GM04503 (cell line): ENCODE results near the gene MMP15.

Experiments used
- DNase-seq: peaks from one replicate; pipeline ENCODE4 v3.0.0-alpha.2; 2012; ENCODE audit warnings: low read depth

MMP15 gene

DNA sequence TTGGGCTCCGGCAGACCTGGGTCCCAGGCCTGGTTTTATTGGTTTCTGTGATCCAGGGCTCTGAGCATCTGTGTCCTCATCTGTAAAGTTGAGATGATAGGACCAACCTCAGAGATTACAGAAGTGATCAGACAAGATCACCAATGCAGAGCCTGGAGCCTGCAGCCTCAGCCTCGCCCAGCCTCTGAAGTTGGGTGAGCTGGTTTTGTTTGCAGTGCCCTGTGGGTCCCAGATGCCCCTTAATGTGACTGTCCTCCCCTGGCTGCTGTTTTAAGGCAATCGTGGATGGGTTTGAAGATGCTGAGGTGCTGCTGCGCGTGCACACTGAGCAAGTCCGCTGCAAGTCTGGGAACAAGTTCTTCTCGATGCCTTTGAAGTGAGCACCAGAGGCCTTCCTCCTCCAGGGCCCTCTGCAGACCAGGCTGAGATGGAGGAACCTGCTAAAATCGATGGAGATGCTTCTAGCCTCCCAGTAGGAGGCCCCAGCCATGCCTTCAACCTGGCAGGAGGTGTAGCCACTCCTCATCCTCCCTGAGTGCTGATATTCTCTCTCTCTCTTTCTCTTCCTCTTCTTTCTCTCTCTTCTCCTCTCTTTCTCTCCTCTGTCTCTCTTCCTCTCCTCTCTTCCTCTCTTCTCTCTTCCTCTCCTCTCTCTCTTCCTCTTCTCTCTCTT lies 5.6 kb upstream of the MMP15 start:
- no peak for DNase-seq

DNA sequence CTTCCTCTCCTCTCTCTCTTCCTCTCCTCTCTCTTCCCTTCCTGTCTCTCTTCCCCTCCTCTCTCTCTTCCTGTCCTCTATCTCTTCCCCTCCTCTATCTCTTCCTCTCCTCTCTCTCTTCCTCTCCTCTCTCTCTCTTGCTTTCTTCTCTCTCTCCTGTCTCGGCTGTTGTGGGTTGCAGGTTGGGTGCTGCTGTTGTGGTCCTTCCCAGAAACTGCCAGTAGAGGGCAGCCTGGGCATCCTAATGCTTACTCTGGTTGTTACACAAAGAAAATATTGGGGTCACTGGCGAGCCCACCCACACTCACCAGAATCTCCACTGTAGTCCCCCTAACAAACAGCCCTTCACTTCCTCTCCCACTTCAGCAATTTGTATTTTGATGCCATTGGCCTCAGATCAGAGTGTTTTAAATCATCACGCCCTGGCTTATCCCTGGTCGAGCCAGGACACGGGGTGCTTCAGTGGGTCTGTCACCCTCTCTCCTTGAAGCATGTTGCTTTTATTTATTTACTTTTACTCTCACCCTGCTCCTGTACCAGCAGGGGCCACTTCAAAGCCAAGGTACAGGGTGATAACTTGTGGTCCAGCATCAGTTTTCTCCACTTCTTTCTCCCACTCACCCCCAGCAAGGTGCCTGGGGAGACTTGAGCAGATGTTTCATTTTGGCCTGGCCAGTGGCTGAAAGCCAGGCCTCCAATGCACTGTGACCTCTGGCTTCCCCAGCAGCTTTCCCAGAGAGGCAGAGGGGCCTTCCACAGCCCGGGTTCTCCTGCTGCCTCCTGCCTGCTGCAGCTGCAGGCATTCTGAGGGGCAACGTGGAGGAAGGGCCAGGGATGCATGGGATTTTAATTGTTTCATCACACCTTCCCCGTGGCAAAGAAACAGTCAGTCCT lies 4.7 kb upstream of the MMP15 start:
- no peak for DNase-seq

DNA sequence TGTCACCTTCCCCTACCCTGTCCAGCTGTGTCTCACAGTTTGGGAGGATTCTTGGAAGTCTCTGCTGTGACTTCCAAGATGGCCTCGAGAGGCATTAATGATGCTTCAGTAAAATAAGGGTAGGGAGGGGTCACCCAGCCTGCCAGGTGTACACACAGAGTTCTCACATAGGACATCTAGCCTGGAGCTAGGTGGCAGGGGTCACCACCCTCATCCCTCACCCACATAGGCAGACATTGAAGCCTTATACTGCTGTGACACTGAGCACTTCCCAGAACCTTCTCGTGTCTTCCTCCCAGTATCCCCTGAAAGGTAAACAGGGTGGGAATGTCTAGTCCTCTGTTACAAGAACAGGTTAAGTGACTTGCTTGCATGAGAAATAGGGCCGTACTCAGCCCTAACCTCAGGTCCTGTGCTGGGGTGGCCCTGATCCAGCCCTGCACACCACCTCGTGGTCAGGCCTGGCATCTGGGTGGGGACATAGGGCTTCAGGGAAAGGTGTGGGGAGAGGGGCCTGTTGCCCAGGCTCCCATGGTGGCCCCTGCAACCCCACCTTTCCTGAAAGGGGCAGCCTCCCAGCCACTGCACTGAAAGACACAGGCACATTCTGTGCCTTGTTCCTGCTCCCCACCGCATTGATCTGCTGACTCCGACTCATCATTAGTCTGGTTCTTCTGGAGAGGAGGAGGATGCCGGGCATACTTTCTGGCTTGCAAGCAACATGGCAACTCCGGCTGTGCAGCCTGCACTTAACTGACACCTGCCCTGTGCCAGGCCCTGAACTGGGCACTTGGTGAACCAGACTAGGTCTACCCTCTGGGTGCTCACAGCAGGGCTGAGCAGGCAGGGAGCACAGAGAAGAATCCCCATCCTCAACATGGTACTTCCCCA lies 3.6 kb upstream of the MMP15 start:
- no peak for DNase-seq

- DNase-seq = no peak
Observed at GRCh38 chr16:58022601-58023371, 2.8 kb upstream of the MMP15 start.

DNA sequence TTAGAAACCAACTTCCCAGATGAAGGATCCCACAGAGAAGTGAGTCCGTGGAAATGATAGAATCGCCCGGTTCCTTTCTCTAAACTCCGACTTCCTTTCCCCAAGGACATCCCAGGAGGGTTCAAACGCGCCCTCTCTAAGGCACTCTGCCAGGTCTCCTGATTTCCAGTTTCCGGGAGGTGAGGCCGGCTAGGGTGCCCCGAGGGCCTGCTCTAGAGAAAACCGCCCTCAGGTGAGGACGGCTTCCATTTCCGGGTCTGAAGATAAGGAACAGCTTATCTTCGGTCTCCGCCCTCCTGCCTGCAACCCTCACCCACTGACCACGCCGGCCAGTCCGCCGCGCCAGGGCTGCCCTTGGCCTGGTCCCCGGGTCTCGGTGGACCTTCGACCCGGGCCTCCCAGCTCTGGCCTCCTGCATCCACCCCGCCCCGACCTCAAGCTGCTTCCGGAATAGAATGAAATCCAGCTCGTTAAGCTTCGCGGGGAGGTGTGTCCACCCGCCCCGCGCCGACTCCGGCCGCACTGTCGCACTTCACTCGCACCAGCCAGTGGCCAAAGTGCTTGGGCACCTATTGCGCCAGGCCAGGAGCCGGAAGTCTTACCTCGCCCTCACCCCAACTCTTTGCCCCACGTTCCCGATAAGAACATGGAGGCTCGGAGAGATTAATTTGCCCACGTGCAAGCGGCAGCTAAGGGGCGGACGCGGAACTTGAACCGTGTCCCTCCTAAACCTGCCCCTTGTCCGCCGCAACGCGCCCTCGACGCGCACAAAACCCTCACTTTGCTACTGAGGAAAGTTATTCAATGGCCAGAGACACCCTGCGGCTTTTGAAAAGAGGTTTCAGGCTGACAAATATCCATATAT lies 836 bp upstream of the MMP15 start:
- DNase-seq = no peak

DNA sequence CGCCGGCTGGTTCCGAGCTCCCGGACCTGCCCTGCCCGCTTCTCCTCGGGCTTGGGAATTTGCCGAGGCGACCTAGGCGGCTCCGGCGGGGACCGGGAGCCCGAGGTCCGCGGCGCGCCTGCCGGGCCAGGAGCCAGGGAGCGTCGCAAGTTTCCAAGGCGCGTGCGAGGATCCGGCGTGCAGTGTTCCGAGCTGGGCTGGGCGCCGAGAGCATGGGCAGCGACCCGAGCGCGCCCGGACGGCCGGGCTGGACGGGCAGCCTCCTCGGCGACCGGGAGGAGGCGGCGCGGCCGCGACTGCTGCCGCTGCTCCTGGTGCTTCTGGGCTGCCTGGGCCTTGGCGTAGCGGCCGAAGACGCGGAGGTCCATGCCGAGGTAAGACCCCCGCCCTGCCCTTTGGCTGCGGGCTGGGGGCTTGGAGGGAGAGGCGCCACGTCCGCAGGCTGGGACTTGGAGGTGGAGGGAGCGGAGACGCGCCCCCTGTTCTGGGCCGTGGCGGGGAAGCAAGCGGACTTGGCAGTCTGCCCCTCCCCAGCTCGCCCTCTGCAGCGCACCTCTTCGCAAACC lies 668 bp downstream of the MMP15 start:
- DNase-seq = no peak

DNA sequence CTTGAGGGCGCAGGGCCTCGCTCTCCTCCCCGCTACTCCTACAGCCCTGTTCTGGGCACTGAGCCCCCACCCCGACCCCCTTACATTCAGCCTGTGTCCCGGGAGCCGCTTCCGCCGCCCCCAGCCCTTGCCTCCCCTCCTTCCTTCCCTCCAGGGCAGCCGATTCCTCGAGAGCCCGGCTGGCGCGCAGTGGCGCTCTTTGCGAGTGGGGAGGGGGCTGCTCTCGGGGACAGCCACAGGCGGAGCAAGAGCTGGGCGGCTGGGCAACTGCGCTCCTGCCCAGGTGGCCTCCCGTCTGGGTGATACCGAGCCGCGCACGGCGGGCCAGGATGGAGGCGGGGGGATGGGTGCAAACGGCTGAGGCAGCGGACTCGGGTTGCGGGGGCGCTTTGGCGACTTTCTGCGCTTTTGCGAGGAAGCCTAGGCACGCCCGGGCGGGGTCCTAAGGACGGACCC lies 1.2 kb downstream of the MMP15 start:
- no peak for DNase-seq

DNA sequence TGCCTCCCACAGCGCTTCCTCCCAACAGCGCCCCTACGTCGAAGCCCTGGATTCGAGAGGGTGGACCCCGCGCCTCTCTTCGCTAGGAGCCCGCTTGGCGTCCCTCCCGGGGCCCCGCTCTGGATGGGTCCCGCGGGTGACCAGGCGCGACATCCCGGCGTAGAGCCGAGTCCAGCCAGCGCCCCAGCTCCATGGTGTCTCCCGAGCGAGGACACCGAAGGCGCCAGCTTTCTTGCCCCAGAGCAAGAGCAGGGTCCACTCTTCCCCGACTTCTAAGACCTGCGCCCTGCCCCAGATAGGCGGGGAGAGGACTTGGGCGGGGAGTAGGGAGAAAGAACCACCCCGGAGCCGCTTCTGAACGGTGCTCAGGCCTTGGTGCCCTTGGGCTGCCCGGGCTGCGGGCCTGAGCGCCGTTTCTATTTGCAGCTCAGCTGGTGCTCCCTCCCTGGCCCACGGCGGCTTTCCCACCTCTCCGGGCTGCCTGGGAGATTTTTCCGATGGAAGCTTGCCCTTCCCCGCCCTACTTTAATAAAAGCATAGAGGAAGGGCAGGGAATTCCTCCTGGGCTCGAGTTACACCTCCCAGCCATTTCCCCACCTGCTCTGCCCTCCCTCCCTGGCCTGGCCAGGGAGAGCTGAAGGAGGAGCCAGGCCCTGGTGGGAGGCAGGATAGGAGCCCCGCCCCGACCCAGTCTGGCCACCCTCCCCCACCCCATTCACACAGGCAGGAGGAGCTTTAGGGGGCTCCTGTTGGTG lies 1.8 kb downstream of the MMP15 start:
- DNase-seq = no peak

DNA sequence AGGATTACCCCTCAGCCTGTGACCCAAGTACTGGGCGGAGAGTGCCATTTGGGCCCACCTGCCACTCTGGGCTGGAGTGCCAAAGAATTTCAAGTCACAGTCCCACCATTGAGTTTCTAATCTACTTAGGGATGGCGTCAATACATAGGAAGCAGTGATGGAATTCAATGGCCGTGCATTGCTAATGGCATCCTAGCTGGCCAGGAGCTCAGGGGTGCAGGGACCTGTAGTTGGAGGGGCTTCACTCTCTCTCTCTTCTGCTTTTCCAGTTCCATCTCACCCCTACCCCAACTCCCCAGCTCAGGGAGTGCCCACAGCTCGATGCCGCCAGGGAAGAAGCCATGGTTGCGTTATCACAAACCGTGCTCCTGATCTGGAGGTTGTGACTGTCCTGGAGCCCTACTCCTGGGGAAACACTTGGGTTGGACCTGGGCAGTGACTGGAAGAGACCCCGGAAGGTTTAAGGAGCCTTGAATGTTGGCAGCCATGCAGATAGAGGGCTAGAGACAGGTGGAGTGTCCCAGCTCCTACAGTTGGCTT lies 2.4 kb downstream of the MMP15 start:
- no peak for DNase-seq

DNA sequence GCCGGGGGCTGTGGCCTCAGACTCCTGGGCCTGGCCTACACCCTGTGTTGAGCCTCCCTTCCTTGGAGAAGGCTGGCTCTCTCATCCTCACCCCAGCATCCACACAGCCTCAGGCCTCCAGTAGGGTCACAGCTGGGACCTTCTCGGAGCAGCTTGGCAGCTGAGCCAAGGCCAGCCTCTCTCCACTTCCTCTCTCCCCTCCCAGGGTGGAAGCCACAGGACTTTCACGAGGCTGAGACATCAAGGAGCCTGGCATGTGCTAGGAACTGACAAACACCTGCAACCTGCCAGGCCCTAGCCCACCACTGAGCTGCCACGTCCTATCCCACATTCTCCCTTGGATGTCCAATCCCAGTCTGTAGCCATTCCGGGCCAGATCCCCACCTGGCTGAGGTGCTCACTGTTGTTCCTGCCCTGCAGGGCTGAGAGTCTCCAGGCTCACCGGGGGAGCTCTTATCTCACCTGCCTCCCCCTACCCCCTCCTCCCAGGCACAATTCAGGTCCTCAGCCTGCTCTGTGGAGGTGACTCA lies 3.1 kb downstream of the MMP15 start:
- no peak for DNase-seq

DNA sequence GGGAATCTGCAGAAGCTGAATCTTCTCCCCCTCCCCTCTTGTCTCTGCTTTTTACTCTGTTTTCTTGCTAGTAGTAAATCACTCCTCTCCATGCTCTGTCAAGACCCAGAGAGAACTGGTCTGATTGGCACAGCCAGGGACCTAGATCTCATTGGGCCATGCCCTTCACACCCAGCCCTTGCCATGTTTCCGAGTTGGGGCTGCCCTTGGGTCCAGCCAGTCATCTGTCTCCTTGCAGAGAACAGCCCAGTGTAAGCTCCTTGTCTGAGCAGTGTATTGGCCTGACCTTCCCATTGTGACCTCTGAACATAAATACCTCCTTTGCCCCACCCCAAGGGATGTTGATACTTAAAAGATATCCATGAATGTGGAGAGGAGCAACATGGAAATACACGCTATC lies 3.9 kb downstream of the MMP15 start:
- no peak for DNase-seq

- no peak for DNase-seq
Observed at GRCh38 chr16:58030136-58030840, 4.7 kb downstream of the MMP15 start.

- no peak for DNase-seq
Observed at GRCh38 chr16:58031016-58031800, 5.7 kb downstream of the MMP15 start.

DNA sequence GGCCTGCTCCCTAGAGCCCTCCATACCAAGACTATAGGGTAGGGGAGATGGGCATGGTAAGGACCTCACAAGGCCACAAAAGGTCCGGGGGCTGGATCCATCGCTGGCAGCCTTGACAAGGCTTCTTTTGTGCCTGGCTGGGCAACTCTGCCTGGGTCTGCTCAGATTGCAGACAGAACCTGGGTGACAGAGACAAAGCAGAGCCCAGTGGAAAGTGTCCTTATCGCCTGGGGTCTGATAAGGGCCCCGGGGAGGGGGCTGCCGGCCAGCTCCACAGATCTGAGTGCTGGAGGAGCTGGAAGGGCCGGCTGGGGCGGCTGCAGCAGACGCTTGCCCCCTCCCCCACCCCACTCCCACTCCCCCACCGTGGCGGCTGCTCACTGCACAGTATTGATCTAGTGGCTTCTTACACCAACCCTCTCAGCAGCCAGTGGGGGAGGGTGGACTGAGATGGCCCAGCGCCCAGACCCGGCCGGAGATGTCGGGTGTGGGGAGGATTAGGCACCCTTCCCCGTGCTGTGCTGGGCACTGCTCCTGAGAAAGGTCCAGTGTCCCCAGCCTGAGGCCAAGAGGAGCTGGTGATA lies 7.2 kb downstream of the MMP15 start:
- no peak for DNase-seq

DNA sequence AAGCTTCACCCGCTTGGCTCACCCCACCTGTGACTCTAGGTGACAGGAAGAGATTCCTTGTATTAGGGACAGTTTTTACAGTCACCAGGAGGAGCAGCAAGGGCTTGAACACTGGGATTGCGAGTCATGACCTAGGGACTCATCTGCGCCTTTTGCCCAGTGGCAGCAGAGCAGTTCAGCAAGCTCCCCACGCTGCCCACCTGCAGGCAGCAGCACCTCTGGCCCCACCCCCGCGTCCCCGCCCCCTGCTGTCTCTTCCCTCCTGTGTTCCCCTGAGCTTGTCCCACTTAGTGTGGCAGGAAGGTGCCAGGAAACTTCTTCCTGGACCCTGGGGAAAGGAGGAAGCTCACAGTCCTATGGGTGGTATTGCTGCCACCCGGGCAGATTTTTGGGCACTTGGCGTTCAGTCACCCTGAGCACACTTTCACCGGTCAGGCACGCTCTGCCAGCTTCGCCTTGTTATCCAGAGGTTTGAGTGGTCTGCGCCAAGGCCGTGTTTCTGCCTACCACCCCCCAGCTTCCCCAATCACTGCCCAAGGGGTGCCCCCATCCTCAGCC lies 8.7 kb downstream of the MMP15 start:
- DNase-seq = no peak

DNA sequence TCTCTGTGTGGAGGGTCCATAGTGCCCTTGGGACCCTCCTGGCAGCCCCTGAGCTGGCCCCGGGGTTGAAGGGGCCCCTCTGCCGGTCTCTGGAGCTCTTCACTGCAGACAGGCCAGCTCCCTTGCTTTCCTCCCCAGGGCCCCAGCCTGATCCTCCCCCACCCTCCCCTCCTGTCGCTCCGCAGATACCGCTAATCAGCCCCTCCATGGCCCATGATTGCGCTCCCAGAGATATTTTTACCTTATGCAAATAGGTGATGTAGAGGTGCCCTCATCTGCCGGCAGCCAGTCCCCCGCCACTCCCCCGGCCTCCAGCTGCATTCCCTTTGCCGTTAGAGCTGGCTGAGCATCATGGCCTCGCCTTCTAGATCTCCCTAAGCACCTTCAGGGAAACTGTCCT lies 9.2 kb downstream of the MMP15 start:
- DNase-seq = no peak
